Calu3 (cell line): ENCODE data around the gene COBLL1. TPM values are rescaled to one million over a fixed set of nuclear protein-coding genes. Genes with fewer than 3 reads are reported as not detected.

Experiments
- BruUV-seq: library from RNA; stranded (reverse); fragments of 400-500 nt; replicated peaks from 2 replicates; lab custom pipeline; 2021; lab: Mats Ljungman, UMichigan
- CTCF ChIA-PET: fragments of 300-600 bp; sonication (Branson Sonifier 250); formaldehyde crosslinking; loops from one replicate; lab custom pipeline; 2022; ENCODE audit warnings: antibody characterized with exemption; lab: Charles Lee
- DNase-seq: peaks from one replicate; pipeline ENCODE4 v3.0.0; 2022
- H3K27ac Mint-ChIP-seq: one replicate; pipeline ENCODE4 v1.8.0; 2022; ENCODE audit warnings: mixed read lengths; ENCODE audit not compliant: unreplicated experiment
- H3K27me3 Mint-ChIP-seq: one replicate; pipeline ENCODE4 v1.8.0; 2022; ENCODE audit warnings: mixed read lengths; ENCODE audit not compliant: unreplicated experiment
- H3K36me3 Mint-ChIP-seq: one replicate; pipeline ENCODE4 v1.8.0; 2022; ENCODE audit warnings: mild to moderate bottlenecking, moderate library complexity, mixed read lengths; ENCODE audit not compliant: insufficient read depth, unreplicated experiment
- H3K4me1 Mint-ChIP-seq: one replicate; pipeline ENCODE4 v1.8.0; 2022; ENCODE audit warnings: mild to moderate bottlenecking, low read depth, mixed read lengths; ENCODE audit not compliant: unreplicated experiment
- H3K4me3 Mint-ChIP-seq: one replicate; pipeline ENCODE4 v1.8.0; 2022; ENCODE audit warnings: mild to moderate bottlenecking, low read depth, moderate library complexity, mixed read lengths; ENCODE audit not compliant: unreplicated experiment
- H3K9me3 Mint-ChIP-seq: one replicate; pipeline ENCODE4 v1.8.0; 2022; ENCODE audit warnings: low read depth, mixed read lengths; ENCODE audit not compliant: unreplicated experiment
- intact Hi-C: fragments of 100-400 bp; cut with micrococcal nuclease; formaldehyde crosslinking; loops from one replicate; pipeline ENCODE4 v1.10.0; 2022; ENCODE audit not compliant: unreplicated experiment
- total RNA-seq: library from RNA; stranded (reverse); gene quantifications from 2 replicates; pipeline ENCODE4 v1.2.3, GENCODE V29; 2022
- TF ChIP-seq, protein P1 (sequence below): fragments of 200-600 bp; IDR thresholded peaks from one replicate; pipeline ENCODE4 v1.8.0; 2022; ENCODE audit warnings: antibody characterized with exemption; ENCODE audit not compliant: unreplicated experiment

Gene COBLL1
- total RNA-seq, 1 experiment from 2014 or later: 44.9 TPM

- Mint-ChIP-seq H3K36me3 (no peaks in the 10 kb centered on the region), H3K4me1 (peaks cover 11% of the 10 kb centered on the region), H3K27ac (no peak overlapping the region), H3K4me3 (no peak overlapping the region), H3K27me3 (no peaks in the 10 kb centered on the region), H3K9me3 (no peaks in the 10 kb centered on the region)
- DNase-seq: no peak
- TF ChIP-seq, protein P1, sequence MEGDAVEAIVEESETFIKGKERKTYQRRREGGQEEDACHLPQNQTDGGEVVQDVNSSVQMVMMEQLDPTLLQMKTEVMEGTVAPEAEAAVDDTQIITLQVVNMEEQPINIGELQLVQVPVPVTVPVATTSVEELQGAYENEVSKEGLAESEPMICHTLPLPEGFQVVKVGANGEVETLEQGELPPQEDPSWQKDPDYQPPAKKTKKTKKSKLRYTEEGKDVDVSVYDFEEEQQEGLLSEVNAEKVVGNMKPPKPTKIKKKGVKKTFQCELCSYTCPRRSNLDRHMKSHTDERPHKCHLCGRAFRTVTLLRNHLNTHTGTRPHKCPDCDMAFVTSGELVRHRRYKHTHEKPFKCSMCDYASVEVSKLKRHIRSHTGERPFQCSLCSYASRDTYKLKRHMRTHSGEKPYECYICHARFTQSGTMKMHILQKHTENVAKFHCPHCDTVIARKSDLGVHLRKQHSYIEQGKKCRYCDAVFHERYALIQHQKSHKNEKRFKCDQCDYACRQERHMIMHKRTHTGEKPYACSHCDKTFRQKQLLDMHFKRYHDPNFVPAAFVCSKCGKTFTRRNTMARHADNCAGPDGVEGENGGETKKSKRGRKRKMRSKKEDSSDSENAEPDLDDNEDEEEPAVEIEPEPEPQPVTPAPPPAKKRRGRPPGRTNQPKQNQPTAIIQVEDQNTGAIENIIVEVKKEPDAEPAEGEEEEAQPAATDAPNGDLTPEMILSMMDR: no peak
- intact Hi-C loops: no loop called here
- CTCF ChIA-PET: no interaction called here
- BruUV-seq: no TSS peak
Observed at GRCh38 chr2:164784376-164784775, 57.2 kb downstream of the COBLL1 start.

GRCh38 chr2:164782323-164782722, 59.3 kb downstream of the COBLL1 start:
- Mint-ChIP-seq H3K4me1 (peaks cover 21% of the 10 kb centered on the region), H3K9me3 (no peaks in the 10 kb centered on the region), H3K27ac (no peak overlapping the region), H3K27me3 (no peaks in the 10 kb centered on the region), H3K4me3 (no peak overlapping the region), H3K36me3 (no peaks in the 10 kb centered on the region)
- no peak for DNase-seq
- CTCF ChIA-PET: no interaction called here
- no TSS peak for BruUV-seq
- TF ChIP-seq, protein P1: no peak
- intact Hi-C loops: no loop called here

DNA sequence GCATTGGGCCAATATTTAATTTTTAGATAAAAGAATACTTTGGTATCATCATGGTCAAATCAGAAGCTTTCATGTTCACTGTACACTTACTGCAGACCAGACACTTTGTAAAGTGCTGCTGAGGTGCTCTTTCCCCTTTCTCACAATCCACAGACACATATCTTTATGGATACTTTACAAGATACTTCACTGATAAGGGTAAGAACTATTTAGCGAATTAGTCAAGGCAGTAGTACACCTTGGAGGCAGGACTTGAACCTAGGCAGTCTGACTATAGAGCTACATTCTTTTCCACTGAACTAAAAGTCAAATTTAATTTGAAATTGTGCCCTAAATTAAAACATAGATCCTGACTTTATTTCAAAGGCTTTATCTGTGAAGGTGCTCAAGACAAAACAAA, 60.2 kb downstream of the COBLL1 start:
- TF ChIP-seq, protein P1: no peak
- H3K36me3 Mint-ChIP-seq: no peaks in the 10 kb centered on the region
- no TSS peak for BruUV-seq
- CTCF ChIA-PET: no interaction called here
- no peaks in the 10 kb centered on the region for H3K27me3 Mint-ChIP-seq
- no peaks in the 10 kb centered on the region for H3K9me3 Mint-ChIP-seq
- peaks cover 21% of the 10 kb centered on the region for H3K4me1 Mint-ChIP-seq
- no peak overlapping the region for H3K4me3 Mint-ChIP-seq
- no peak overlapping the region for H3K27ac Mint-ChIP-seq
- DNase-seq: no peak
- intact Hi-C loops: no loop called here

- TF ChIP-seq, protein P1: no peak
- no peaks in the 10 kb centered on the region for H3K36me3 Mint-ChIP-seq
- no peaks in the 10 kb centered on the region for H3K27me3 Mint-ChIP-seq
- H3K4me3 Mint-ChIP-seq: no peak overlapping the region
- intact Hi-C loops: no loop called here
- CTCF ChIA-PET: no interaction called here
- DNase-seq: no peak
- H3K9me3 Mint-ChIP-seq: no peaks in the 10 kb centered on the region
- no peak overlapping the region for H3K27ac Mint-ChIP-seq
- BruUV-seq: no TSS peak
- H3K4me1 Mint-ChIP-seq: peaks cover 22% of the 10 kb centered on the region
Observed at GRCh38 chr2:164780611-164781178, 60.9 kb downstream of the COBLL1 start.
